GM21367 (cell line): ENCODE data around the gene FOCAD.

Experiments used
- ATAC-seq: cut with Tn5 transposase; IDR thresholded peaks from one replicate; pipeline ENCODE4 v1.9.1; 2021; ENCODE audit not compliant: unreplicated experiment

FOCAD gene

GRCh38 chr9:20788526-20789451 lies 104.7 kb downstream of the FOCAD start:
- no peak for ATAC-seq

DNA sequence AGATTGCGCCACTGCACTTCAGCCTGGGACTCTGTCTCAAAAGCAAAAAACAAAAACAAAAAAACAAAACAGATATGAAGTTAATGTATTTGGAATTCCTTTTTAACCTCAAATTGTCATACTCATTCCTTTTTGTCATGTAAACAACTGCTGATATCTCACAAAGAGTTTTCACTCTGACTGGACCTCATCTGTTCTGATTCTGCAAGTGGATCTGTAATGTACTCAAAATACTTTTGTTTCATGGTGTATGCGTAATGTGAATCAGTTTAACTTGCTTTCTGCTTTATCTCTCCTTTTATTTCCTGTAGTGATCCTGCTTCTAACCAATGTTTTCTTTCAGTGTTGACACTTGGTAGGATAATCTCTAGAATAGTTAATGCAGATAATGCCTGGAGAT lies 106.7 kb downstream of the FOCAD start:
- ATAC-seq, result no peak

DNA sequence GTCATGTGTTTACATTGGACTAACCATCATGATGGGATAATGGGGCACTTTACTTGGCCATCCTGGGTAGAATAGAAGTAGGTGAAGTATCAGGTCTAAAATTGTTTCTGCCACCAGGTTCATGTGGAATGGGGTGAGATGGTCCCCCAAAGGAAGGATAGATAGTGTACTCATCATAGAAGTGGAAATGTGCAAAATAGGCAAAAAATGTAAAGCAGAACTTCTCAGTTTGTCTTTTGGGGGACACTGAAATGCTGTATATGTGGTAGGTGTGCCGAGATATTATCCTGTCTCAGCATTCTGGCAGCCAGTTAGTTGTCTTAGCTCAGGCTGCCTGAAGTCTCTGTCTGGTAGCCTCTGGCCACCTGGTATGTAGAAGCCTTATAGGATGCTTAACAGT lies 107.6 kb downstream of the FOCAD start:
- ATAC-seq, result no peak

DNA sequence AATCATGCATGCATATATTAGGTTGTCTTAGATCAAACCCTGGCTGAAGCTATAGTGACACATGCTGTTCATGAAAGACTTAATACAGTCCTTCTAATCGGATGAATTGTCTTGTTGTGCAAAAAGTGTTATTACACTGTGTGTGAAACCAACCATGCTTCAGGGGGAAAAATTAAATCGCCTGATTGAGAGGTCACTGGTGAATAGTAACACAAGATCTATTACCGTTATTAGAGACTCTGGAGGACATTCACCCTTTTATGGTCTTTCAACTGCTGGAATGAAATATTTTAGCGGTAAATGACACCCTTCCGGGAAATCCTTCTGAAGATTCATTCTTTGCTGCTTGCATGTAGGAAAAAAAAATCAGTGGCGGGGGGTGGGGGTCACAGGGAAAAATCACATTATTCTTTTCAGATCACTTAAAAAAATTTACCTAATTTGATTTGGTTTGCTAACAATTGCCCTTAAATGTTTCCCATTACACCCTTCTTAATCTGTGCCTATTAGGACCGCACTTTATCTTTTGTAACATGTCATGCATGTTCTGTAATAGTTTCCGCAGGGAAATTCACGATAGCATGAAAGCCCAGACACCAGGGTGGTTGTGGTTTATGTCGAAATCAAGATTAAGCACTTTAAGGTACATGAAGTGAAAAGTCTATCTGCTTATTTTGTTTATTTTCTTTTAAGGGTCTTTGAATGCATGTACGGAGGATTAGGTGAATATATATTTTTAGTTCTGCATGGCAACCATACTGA lies 120.6 kb downstream of the FOCAD start:
- ATAC-seq, result no peak

- no peak for ATAC-seq
These were observed 121.7 kb downstream of the FOCAD start for GRCh38 chr9:20805766-20806165.

- ATAC-seq, result no peak
These were observed 123.9 kb downstream of the FOCAD start for GRCh38 chr9:20808002-20808401.

DNA sequence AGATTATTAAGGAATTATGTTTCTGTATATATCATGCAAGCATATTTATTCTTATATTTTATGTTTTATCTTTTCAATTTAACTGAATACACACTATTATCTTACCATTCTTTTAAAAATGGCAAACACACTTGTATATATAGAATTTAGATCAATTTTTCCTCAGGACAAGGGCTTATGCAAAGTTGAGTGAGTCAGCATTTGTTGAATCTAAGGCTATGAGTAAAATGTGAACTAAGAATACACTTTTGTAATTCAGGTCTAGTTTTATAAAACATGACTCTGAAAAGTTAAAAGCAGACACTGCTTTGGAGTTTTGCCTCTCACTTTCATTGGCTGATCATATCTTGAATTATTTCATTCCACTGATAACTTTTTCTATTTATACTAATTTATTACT lies 127.8 kb downstream of the FOCAD start:
- no peak for ATAC-seq

DNA sequence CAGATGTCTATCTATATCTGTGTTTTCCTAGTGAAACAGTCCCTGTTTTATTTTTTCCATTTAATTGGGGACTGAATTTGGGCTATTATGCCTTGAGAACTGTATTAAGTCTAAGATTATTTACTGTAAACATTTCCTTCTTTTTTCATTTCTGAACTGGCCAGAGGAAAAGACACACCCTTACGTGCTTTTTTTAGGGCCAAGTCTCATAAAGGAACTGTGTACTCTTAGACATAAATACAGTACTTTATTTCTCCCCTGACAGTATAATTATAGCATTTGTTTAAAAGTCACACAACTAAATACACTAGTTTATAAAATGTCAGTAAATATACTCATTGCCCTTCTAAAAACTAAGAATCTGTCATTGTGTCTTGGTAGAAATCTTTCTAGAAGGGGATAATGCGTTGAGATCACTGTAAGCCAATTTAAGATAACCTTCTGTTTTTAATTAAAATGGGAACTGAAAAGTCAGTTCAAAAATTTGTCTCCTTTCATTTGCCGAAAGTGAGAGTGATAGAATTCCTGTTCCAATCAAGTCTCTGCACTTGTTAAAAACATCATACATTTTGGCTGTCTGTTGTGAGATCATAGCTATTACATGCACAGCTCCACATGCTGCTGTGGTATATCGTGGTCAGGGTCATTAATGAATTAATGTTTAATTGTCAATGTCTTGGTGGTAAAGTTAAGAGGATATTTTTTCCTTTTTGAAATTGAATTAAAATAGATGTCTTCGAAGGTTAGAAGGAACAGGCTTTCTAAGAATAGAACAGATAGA lies 132.1 kb downstream of the FOCAD start:
- no peak for ATAC-seq

DNA sequence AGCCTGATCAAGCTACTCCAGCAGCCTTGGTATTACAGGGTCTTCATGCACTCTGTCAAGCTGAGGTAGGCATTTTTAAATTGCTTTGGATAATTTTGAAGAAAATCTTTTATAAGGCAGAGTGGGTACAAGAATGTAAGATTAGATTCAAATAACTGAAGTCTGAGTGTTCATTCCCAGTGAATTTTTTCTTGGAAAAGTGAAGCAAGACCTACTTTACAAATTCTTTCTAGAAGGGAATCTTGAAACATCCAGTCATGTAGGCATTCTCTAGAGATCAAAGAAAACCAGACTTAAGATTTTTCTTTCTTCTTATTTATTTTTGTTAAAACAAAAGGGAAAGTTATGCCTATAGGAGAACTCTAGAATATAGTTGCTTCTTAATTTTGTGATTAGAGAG lies 139.0 kb downstream of the FOCAD start:
- ATAC-seq, result no peak

DNA sequence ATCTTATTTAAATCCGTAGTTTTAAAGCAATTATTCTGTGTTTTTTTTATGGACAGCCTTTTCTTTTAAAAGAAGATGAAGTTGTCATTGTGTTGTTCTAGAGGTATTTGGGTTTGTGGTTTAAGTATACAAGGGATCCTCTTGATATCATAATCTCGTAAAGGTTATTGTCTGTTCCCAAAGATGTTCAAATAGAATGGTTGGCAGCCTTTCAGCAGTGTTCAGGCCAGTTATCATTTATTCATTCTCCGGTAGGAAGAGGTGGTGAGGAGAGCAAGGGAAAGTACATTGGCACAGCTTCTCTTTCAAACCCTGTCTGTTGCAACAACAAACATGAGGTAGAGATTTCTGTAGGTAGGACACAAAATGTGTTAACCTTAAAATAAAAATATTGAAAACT lies 147.0 kb downstream of the FOCAD start:
- no peak for ATAC-seq

DNA sequence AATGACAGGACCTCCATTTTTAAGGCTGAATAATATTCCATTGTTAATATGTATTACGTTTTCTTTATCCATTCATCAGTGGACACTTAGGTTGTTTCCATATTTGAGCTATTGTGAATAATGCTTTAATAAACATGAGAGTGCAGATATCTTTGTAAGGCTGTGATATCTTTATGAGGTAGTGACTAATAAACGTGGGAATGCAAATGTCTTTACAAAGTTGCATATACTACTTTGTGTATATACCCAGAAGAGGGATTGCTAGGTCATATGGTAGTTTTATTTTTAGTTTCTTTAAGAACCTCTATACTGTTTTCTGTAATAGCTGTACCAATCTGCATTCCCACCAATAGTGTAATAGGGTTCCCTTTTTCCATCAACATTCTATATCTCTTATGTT lies 148.7 kb downstream of the FOCAD start:
- ATAC-seq, result no peak

DNA sequence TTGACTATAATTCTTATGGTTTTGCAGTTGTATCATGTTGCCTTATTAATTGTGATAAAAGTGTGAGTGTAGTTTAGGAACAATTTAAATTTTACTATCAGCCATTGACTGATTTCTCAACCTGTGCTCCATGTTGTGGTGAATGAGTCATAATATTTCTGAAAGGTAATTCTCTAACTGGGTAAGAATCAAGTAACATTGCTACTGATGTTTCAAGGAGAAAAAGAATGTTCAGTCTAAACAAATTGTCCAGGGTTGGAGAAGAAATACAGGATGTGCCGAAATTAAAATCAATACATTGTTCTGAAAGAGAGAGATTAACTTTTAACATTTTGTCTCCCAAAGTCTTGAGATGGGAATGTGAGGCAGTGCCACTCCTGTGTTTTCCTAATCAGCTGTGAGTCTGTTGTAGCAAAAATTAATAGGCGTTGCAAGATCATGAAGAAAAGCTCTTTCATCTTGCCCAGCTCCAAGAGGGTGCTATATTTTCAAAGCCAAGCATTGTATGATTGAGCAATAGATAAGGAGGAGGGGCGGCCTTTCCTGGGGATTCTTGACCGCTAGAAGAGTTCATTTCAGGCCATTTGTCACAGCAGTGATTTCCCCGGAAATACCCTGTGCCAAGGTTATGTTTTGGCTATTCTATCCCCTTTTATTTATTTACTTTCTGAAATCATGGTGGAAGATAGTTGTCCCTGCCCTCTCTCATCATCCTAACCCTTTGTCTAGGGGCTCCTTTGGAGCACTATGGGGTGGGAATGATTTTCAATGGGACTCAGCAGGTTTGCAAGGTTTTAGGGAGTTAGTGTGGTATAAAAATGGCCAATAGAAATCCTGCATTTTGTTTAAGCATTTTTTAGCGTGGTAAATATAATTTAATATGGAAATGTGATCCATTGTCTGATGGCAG lies 151.6 kb downstream of the FOCAD start:
- ATAC-seq, result no peak

DNA sequence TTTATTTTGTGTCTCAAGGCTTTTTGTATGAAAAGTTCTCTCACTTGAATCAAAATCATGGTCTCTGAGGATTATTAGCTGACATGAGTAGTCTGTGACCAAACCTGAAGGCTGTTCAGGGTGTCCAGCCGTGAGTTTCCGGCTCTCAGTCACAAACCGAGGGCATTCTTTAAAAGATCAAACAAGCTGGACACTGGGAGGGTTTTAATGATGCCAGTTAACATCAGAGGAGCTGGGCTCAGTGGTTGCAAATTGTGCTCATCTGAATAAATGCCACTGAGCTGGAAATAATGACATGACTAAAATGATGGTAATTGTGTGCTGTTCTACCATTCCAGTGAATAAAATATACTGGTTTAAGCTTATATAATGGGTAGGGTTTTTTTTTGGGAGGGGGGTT lies 153.1 kb downstream of the FOCAD start:
- no peak for ATAC-seq

DNA sequence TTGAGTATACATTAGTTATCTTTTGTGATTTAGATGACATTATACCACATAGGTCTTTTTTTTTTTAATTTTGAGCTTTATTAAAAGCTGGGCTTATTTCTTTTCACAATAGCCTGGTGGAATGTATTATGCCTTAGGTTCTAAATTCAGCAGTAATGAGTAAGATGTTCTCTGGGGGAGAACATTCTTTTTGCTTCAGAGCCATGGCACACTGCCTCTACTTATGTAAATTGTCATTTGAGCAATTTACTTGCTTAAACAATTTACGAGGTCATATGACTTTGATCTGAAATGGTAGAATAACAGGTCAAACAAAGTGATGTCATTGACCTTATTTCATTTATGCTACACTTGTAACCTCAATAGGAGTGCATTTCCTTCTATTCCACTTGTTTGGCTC lies 154.2 kb downstream of the FOCAD start:
- ATAC-seq, result no peak

DNA sequence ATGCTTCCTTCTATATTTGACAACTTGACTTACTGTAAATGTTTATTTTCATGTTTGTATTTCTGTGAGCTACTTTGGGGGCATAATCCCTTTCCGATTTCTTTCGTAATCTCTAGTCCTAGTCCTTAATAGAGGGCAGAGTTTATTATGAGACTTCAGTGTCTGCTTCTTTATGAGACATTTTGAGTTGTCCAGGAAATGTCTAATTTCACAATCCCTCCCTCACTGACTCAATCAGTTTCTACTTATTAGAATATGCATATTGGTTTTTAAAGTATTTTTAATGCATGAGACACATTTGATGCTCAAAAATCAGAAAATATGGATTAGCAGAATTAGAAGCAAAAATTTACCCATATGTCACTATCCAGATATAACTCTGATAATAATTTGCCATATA lies 160.9 kb downstream of the FOCAD start:
- ATAC-seq, result no peak

DNA sequence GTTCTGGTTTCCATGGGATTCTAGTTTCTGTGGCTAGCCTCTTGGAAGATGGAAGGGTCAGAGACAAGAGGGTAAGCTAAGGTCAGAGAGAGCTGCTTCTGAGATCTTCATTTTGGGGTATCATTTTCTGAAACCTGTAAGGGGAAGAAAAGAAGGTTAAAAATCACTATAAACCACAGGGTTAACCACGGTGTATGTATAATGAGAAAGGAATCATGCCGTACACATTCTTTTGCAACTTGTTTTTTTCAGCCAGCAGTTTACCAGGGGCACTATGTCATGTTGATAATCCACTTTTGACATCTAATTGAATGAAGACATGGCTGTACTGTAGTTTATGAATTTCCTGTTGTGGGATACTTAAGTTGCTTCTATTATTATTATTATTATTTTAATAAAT lies 164.4 kb downstream of the FOCAD start:
- ATAC-seq, result no peak

DNA sequence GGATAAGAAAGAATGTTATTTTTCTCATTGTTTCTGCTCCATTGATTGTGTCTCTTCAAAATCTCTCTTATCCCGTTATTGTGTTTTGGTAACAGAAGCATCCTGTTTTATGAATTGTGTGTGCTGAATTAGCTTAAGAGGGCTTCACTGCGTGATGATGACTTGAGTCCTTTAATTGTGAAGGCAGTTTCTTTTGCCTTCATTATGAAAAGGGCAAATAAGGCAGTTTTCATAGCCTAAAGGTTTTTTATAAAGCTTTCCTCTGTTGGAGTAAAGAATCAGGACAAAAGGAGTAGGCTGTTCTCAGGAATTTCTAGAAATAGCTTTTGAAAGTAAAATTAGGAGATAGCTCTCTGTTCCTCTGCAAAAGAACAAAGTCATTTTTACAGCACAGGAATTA lies 169.8 kb downstream of the FOCAD start:
- ATAC-seq, result no peak

GRCh38 chr9:20854444-20854843 lies 170.4 kb downstream of the FOCAD start:
- ATAC-seq, result no peak

GRCh38 chr9:20863945-20864344 lies 179.9 kb downstream of the FOCAD start:
- ATAC-seq, result no peak

GRCh38 chr9:20865347-20865746 lies 181.3 kb downstream of the FOCAD start:
- no peak for ATAC-seq
